Measurements from ENCODE around the gene TUFM.

The TUFM gene

DNA sequence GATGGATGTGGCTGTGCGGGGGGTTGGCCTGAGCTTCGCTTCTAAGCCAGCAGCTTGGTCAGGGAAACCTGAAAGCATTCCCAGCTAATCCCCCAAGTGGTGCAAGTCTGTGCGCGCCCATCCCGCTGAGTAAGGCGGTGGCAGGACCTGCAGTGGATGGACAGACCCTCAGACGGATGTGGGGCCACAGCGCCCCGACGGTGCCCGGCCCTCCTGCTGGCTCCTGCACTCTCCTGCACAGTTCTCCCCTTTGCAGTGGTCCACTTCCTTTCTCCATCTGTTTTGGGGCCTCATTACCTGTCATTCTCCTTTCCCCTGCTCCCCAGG is 34.4 kb upstream of the TUFM start:
- Histone ChIP-seq H3K27me3 (ENCODE audit: control insufficient read depth, insufficient read depth, low read length) (peaks cover 8% of the 10 kb centered on the region), H3K9ac (ENCODE audit: low read depth, low read length) (no peak overlapping the region), H3K36me3 (ENCODE audit: control insufficient read depth, insufficient read depth, low read length) (no peaks in the 10 kb centered on the region), H3K9me3 (ENCODE audit: control insufficient read depth, insufficient read depth, low read length) (no peaks in the 10 kb centered on the region), H3K4me1 (ENCODE audit: control insufficient read depth, insufficient read depth, low read length) (peaks cover 14% of the 10 kb centered on the region), H3K4me3 (ENCODE audit: low read depth, low read length) (peak overlapping the region; percentile 64)

DNA sequence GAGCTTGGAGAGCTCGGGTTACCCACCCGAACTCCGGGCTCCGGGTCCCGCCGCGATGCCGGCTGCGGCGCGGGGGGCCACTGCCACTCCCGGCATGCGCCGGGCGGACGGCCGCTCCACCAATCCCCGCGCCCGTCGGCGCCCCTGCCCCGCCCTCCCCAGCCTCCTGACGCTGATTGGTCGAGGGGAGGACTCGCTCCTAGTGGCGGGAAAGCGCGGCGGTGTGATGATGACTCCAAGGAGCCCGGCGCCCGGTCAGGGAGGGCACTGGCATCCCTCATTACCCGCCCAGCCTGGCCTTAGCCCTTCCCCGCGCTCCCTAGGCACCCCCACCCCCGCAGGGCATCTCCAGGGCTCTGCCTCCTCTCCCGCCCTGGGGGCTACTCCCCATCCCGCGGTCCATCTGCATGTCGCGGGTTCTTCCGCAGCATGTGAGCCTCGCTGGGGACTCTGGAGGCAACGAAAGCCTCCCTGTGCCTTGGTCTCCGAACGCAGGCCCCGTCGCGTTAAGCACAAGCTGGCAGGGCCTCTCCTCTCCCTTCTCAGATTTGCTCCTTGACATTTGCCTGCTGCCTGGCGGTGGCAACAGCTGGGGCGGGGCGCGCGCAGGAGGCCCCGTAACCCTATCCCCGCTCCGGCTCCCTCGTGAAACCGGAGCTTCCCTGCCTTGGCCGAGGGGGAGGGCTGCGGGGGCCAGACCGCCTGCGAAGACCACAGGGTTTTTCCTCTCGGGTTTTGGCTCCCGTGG is 33.9 kb upstream of the TUFM start:
- Histone ChIP-seq H3K36me3 (ENCODE audit: control insufficient read depth, insufficient read depth, low read length) (no peaks in the 10 kb centered on the region), H3K9ac (ENCODE audit: low read depth, low read length) (peak overlapping the region; percentile 77), H3K27me3 (ENCODE audit: control insufficient read depth, insufficient read depth, low read length) (peaks cover 8% of the 10 kb centered on the region), H3K4me3 (ENCODE audit: low read depth, low read length) (peak overlapping the region; percentile 80), H3K4me1 (ENCODE audit: control insufficient read depth, insufficient read depth, low read length) (peaks cover 14% of the 10 kb centered on the region), H3K9me3 (ENCODE audit: control insufficient read depth, insufficient read depth, low read length) (no peaks in the 10 kb centered on the region)

DNA sequence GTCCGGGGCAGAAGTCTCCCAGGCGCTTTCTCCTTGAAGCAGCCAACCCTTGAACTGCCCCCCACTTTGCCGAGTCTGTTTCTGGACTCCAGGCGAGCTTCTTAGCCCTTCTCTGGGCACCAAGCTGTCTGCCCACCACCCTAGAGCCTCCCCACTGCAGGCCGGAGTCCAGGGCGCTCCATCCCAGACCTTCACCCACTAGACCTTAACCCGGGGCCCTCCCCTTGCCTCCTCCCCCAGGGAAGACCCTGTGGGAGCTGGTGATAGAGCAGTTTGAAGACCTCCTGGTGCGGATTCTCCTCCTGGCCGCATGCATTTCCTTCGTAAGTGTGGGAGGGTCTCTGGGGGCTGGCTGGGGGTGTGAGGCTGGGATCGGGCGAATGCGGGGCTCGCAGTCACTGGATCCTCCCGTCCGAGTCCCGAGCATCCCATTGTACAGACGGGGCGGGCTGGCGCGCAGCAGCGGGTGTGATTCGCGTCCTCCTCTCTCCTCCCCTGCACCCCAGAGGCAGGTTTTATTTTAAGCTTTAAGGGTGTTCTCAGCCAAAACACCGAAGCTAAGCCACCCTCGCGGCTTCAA is 33.2 kb upstream of the TUFM start:
- H3K27me3 ChIP-seq (ENCODE audit: control insufficient read depth, insufficient read depth, low read length), result peaks cover 8% of the 10 kb centered on the region
- peak overlapping the region; percentile 80 for H3K4me3 ChIP-seq (ENCODE audit: low read depth, low read length)
- H3K36me3 ChIP-seq (ENCODE audit: control insufficient read depth, insufficient read depth, low read length), result peaks cover 3% of the 10 kb centered on the region
- H3K4me1 ChIP-seq (ENCODE audit: control insufficient read depth, insufficient read depth, low read length), result peaks cover 14% of the 10 kb centered on the region
- H3K9ac ChIP-seq (ENCODE audit: low read depth, low read length), result peak overlapping the region; percentile 77
- H3K9me3 ChIP-seq (ENCODE audit: control insufficient read depth, insufficient read depth, low read length), result no peaks in the 10 kb centered on the region

DNA sequence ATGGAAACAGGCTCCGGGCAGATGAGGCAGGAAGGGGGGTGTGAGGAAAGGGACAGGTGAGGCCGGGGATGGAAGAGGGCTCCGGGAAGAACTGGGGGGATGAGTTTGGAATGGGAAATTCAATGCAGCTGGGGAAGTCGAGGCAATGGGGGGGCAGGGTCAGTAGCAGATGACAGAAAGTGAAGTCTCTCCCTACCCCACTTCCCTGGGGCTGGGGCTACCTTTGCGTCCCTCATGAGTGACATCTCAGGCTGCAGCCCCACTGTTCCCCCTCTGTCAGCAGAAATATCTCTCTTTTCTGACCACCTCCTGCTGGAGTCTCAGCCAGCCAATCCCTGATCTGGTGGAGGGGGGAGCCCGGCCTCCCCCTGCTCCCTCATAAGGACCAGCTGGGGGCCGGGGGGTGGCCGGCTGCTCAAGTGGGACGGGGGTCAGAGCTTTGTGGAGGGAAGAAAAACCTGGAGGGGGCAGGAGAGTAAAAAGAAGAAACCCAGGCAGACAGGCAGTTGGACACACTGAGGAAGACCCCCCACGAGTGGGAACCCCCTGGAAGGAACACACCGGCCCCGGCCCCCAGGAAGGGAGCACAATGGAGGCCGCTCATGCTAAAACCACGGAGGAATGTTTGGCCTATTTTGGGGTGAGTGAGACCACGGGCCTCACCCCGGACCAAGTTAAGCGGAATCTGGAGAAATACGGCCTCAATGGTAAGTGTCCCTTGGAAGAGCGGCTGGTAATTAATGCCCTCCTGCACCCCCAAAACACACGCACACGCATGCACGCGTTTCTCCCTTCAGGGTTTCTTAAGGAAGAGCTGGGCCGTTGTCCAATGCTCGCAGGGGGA is 32.2 kb upstream of the TUFM start, which contains the start of gene ATP2A1:
ATP2A1 (plus strand) TSS at position 406 of the 844 bp plus-strand sequence; CDS start at position 590, 184 bp downstream.
- Histone ChIP-seq H3K4me3 (ENCODE audit: low read depth, low read length) (peak within 1 kb of the TSS; percentile 80), H3K36me3 (ENCODE audit: control insufficient read depth, insufficient read depth, low read length) (peaks cover 11% of the 10 kb centered on the region), H3K27me3 (ENCODE audit: control insufficient read depth, insufficient read depth, low read length) (peaks cover 8% of the 10 kb centered on the region), H3K9ac (ENCODE audit: low read depth, low read length) (peak within 1 kb of the TSS; percentile 77), H3K9me3 (ENCODE audit: control insufficient read depth, insufficient read depth, low read length) (no peaks in the 10 kb centered on the region), H3K4me1 (ENCODE audit: control insufficient read depth, insufficient read depth, low read length) (peaks cover 13% of the 10 kb centered on the region)

DNA sequence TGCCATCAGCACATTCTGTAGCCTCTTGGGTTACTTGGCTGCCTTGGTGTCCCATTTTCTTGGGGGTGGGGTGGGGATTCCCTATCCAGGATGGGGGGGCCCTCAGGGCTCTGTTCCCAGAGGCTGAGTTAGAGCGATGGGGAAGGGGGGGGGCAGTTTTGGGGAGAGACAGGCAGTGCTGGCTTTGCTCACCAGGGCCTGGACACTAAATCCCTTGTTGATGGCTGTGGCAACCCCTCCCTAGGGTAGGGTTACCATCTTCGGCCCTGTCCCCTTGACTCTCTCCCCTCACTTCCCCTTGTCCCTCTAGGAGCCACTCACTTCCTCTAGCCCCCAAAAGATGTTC is 31.5 kb upstream of the TUFM start:
- H3K27me3 ChIP-seq (ENCODE audit: control insufficient read depth, insufficient read depth, low read length), result peaks cover 8% of the 10 kb centered on the region
- H3K9ac ChIP-seq (ENCODE audit: low read depth, low read length), result no peak overlapping the region
- no peaks in the 10 kb centered on the region for H3K9me3 ChIP-seq (ENCODE audit: control insufficient read depth, insufficient read depth, low read length)
- H3K36me3 ChIP-seq (ENCODE audit: control insufficient read depth, insufficient read depth, low read length), result peaks cover 17% of the 10 kb centered on the region
- no peak overlapping the region for H3K4me3 ChIP-seq (ENCODE audit: low read depth, low read length)
- peaks cover 10% of the 10 kb centered on the region for H3K4me1 ChIP-seq (ENCODE audit: control insufficient read depth, insufficient read depth, low read length)

DNA sequence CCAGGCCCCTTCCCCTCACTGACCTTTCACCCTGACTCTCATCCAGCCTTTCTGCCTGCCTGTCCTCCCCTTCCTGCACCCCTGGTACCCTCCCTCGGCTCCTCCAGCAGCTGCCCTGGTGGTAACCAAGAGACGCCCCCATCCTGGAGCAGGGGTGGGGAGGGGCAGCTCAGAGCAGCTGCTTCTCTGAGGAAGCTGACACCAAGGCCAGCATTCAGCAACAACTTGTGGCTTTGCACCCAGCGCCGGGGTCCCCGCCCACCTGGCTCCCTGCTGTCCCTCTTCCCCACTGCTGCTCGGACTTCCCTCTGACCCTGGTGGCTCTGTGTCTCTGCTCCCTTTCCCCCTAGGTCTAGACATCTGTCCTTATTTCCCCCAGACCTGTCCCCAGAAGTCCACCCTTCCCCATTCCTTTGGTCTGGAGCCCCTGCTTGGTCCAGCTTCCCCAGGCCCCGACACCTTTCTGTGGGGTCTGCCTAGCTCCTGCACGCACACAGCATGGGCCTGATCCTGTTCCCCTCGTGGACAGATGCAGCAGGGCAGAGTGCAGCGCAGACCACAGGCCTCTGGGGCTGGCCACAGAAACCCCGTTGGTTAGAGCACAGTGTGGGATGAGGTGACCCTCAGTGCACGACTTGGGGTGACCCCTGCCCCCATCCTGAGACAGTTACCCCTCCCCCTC is 31.0 kb upstream of the TUFM start:
- peaks cover 21% of the 10 kb centered on the region for H3K36me3 ChIP-seq (ENCODE audit: control insufficient read depth, insufficient read depth, low read length)
- H3K4me1 ChIP-seq (ENCODE audit: control insufficient read depth, insufficient read depth, low read length), result peaks cover 8% of the 10 kb centered on the region
- H3K27me3 ChIP-seq (ENCODE audit: control insufficient read depth, insufficient read depth, low read length), result peaks cover 8% of the 10 kb centered on the region
- H3K9ac ChIP-seq (ENCODE audit: low read depth, low read length), result peak overlapping the region; percentile 54
- H3K9me3 ChIP-seq (ENCODE audit: control insufficient read depth, insufficient read depth, low read length), result no peaks in the 10 kb centered on the region
- H3K4me3 ChIP-seq (ENCODE audit: low read depth, low read length), result no peak overlapping the region

DNA sequence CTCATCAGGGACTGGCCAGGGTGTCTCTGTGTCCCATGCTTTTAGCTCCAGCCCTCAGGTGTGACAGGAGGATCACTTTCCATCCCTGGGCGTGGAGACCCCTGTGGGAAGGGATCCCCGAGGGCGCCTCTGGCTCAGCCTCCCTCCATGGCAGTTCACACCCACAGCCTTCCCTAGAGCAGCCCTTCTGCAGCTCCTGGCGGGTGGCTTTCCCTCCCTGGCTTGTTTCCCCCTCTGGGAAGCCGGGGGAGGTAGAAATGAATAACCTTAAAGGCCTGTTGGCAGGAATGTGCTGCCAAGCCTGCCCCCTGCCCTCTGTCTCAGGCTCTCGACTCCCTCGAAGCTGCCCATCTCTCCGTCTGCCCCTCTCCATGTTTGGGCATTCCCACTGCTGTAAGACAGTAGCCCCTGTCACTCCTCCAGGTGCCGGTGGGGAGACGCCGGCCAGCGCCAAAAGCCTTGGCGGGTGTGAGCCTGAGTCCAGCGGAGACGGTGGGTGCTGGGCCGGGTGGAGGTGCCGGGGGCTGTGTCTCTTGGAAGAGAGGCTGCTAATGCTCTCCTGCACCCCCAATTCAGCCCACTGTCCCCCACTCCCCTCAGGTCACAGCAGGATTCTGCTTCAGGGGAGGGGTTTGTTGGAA is 30.0 kb upstream of the TUFM start:
- Histone ChIP-seq H3K36me3 (ENCODE audit: control insufficient read depth, insufficient read depth, low read length) (peaks cover 24% of the 10 kb centered on the region), H3K9me3 (ENCODE audit: control insufficient read depth, insufficient read depth, low read length) (no peaks in the 10 kb centered on the region), H3K27me3 (ENCODE audit: control insufficient read depth, insufficient read depth, low read length) (peaks cover 6% of the 10 kb centered on the region), H3K4me1 (ENCODE audit: control insufficient read depth, insufficient read depth, low read length) (peaks cover 8% of the 10 kb centered on the region), H3K4me3 (ENCODE audit: low read depth, low read length) (no peak overlapping the region), H3K9ac (ENCODE audit: low read depth, low read length) (peak overlapping the region; percentile 24)

DNA sequence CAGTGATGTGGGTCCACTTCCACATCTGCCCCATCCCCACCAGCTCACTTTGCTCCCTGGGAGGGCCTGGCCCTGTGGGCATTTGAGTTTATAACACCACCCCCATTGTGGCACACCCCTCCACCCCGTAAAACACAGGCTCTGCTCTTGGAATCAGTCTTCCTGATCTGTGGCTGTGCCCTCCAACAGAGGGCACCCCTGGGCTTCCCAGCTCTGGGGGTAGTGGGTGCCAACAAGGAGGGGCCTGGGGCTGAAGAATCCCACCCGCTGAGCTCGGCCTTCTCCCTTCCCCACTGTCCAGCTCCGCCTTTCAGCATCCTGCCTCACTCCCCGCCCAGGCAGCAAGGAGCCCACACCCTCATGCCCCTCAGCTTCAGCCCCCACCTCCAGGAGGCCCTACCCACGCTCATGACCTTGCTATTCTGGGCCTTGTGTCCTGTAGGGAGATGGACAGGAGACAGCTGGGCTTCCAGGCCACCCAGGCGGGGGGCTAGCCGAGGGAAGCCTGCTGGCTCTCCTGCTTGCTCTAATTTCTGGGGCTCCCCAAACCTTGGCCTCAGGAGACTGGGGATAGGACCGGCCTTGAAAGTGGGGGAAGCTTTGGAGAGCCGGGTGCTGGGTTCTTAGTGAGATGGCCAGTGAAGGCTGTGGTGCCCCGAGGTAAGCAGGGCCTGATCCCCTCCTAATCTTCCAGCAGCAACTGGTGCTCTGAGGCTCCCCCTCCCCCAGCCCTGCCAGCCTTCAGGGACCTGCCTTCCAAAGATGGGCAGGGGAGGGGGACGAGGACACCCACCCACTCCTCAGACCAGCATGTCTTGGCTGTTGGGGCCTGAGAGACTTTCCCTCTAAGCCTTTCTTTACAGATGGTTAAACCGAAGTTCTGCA is 29.2 kb upstream of the TUFM start:
- no peak overlapping the region for H3K4me3 ChIP-seq (ENCODE audit: low read depth, low read length)
- no peaks in the 10 kb centered on the region for H3K27me3 ChIP-seq (ENCODE audit: control insufficient read depth, insufficient read depth, low read length)
- H3K4me1 ChIP-seq (ENCODE audit: control insufficient read depth, insufficient read depth, low read length), result peaks cover 3% of the 10 kb centered on the region
- peaks cover 29% of the 10 kb centered on the region for H3K36me3 ChIP-seq (ENCODE audit: control insufficient read depth, insufficient read depth, low read length)
- no peak overlapping the region for H3K9ac ChIP-seq (ENCODE audit: low read depth, low read length)
- H3K9me3 ChIP-seq (ENCODE audit: control insufficient read depth, insufficient read depth, low read length), result no peaks in the 10 kb centered on the region

DNA sequence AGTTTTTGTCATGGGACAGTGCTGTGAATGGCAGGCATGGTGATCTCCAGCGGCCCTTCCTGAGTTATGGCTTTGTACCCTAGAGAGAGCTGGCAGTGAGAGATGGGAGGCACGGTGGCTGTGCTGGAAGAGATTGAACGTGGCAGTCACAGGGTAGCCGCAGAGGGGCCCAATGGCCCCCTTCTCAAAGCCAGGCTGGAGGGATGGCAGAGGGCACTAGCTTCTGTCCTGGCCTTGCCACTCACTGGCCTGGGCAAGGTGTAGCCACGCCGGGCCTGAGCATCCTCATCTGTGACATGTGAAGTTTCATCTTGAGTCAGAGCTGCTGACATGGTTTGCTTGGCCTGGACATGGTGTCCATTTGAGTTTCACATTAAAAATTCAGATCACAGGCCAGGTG is 28.3 kb upstream of the TUFM start:
- Histone ChIP-seq H3K4me1 (ENCODE audit: control insufficient read depth, insufficient read depth, low read length) (peaks cover 3% of the 10 kb centered on the region), H3K9me3 (ENCODE audit: control insufficient read depth, insufficient read depth, low read length) (no peaks in the 10 kb centered on the region), H3K36me3 (ENCODE audit: control insufficient read depth, insufficient read depth, low read length) (peaks cover 38% of the 10 kb centered on the region), H3K4me3 (ENCODE audit: low read depth, low read length) (no peak overlapping the region), H3K9ac (ENCODE audit: low read depth, low read length) (no peak overlapping the region), H3K27me3 (ENCODE audit: control insufficient read depth, insufficient read depth, low read length) (no peaks in the 10 kb centered on the region)

DNA sequence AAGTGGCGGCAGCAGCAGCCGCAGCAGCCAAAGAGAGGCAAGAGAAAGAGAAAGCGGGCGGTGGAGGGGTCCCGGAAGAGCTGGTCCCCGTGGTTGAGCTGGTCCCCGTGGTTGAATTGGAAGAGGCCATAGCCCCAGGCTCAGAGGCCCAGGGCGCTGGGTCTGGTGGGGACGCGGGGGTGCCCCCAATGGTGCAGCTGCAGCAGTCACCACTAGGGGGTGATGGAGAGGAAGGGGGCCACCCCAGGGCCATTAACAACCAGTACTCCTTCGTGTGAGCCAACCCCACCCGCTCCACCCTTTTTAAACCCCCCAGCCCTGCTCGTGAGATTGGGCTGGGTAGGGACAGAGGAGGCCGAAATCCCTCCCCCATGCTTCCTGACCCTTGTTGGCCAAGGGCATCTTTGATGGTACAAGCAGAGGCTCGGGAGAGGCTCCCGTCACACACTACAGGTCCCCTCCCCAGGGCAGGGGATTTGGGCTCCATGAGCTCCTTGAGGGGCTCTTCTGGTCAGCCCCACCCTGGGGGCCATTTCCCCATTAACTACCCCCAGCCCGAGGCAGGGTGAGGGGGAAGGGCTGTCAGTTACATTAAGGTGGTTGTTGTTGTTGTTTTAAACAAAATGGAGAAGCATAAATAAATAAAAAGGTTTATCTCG is 27.5 kb upstream of the TUFM start:
- Histone ChIP-seq H3K27me3 (ENCODE audit: control insufficient read depth, insufficient read depth, low read length) (no peaks in the 10 kb centered on the region), H3K4me3 (ENCODE audit: low read depth, low read length) (no peak overlapping the region), H3K9ac (ENCODE audit: low read depth, low read length) (no peak overlapping the region), H3K9me3 (ENCODE audit: control insufficient read depth, insufficient read depth, low read length) (no peaks in the 10 kb centered on the region), H3K4me1 (ENCODE audit: control insufficient read depth, insufficient read depth, low read length) (peaks cover 3% of the 10 kb centered on the region), H3K36me3 (ENCODE audit: control insufficient read depth, insufficient read depth, low read length) (peaks cover 45% of the 10 kb centered on the region)
